Measurements from ENCODE around the gene RGS6.
"Not testable (repeated sequence)": the region's sequence is repeated elsewhere in the genome, so short reads cannot be mapped to it uniquely, and the experiment has no call there.

The RGS6 gene

DNA sequence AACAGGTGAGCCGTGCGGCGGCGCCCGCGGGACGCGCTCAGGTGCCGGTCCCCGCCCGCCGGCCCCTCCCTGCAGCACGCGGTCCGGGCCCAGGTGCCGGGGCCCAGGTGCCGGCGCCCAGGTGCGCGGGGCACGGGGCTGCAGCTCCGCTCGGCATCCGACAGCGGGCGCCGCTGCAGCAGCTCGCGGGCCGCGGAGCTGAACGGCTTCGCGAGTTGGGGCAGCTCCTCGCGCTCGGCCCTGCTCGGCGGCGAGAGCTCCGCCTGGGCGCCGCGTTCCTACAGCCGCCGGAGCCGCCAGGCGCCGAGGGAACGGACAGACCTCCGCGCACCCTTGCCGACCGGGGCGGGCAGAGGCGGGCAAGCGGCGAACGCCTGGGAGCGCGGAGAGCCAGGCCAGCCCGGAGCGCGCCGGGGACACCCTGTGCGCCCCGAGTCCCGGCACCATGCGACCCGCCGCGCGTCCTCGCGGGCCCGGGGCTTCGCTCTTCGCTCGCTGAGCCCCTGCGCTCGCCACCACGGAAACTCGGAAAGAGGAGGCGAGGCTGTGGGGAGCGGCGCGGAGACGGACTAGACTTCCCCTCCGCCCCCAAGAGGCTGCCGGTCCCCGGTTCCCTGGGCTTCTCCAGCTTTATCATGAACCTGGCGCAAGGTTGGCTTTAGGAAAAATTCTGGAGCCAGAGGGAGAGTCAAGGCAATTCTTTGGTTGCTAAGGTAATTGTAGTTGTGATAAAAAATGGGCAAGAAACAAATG is at the start of gene RGS6:
Gene RGS6, plus strand, starts transcription at position 201 of the 753 bp plus-strand sequence.
- no peak for DNase-seq (ENCODE audit: low spot score)

DNA sequence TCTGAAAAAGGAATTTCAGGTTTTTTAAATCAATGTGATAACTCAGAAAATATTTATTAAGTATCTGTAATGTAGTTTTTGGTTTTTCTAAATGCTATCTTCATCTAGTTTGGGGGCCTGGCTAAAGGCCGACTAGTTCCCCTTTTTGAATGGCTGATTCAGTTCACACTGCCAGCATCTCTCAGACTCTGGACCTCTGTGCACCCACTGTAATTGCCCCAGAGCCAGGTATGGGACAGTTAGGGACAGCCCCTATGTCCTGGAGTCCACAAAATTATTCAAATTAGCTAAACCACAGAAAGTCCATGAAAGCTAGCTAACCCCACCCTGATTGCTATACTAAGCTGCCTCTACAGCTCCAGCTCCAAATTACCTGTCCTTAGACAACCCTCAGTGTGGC is 49.1 kb upstream of the RGS6 start:
- DNase-seq (ENCODE audit: low spot score): no peak

DNA sequence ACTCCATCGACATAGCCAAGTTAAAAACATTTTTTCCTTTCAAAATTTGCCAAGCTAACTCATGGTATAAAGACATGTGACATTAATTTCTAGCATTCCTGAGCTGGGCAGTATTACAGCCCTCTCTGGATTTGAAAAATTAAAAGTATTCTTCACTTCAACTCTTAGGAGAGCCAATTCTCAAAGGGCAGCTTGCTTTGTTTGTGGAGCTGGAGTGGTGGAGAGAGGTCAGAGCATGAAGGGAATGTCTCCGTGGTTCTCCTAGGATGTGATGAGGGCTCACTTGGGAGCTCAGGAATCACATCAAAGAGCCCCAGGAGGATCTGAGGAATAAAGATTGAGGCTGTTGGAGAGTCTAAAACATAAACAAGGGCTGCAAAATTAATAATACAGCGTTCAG is 46.9 kb upstream of the RGS6 start:
- DNase-seq (ENCODE audit: low spot score): no peak

DNA sequence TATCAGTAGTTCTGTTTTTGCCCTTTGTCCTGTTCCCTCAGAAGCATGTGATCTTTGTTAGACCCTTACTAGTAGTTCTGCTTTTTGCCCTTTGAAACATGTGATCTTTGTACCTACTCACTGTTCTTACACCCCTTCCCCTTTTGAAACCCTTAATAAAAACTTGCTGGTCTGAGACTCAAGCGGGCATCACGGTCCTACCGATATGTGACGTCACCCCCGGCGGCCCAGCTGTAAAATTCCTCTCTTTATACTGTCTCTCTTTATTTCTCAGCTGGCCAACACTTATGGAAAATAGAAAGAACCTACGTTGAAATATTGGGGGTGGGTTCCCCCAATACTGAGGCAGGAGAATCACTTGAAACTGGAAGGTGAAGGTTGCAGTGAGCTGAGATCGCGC is 44.4 kb upstream of the RGS6 start:
- DNase-seq (ENCODE audit: low spot score): not testable (repeated sequence)

DNA sequence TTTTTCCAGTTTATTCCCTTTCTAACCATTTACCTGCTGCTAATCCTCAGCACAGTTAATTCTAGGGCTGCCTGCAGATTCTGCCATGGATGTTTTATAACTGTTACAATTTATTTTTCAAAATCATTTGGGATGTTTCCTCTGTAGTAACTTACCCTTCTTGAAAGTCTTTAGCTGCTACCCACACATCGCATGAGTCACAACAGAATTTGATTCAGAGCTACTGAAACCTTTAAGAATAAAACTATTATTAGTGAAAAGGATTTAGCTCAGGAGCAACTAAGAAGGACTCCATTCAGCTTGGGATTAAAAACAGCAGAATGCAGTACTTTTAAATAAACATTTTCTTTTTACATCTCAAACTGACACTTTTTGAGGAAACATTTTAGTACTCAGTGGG is 41.7 kb upstream of the RGS6 start:
- no peak for DNase-seq (ENCODE audit: low spot score)

DNA sequence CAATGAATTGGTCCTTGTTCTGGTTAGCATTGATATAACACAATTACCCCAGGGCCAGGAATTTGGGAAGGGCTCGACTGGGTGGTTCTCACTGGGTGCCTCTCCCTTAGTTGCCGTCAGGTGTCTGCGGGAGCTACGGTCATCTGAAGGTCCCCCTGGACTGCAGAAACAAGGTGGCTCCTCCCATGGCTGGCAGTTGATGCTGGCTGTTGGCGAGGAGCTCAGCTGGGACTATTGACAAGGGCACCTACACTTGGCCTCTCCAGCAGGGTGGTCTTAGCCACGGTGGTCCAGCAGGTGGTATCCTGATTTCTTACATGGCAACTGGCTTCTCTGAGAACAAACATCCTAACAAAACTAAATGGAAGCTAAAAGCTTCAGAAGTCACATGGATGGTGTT is 41.0 kb upstream of the RGS6 start:
- DNase-seq (ENCODE audit: low spot score): no peak

DNA sequence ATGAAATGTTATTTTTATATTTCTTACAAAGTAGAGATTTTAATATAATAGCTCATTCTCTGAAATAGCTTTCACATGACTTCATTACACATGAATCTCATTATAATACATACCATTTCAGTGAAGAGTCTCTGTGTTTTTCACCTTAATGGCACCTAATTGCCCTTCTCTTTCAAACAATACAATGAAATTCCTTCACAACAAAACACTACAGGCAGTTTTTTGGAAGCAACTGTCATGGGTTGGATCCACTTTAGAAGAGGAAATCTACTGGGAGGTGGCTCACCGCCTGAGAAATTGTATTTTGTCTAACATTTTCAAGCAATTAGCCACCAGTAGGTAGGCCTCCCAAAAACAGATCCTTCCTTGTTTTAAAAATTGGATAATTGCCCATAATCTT is 40.3 kb upstream of the RGS6 start:
- DNase-seq (ENCODE audit: low spot score): no peak

DNA sequence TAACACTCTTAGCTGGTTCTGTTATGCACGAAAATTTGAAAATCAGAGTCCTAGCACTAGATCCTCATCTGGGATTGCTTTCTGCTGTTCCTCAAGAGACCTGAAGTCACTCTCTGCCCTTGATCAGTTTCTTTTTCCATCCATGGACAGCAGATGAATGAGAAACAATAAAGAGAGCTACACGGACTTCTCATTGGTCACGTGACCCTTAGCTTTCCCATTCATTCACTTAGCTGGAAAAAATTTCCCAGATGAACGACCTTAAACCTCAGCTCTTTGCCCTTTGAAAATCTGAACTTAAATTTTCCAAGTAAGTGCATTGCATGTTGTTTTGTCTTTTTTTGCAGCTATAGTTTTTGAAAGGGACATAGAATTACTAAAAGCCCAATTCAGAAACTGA is 27.2 kb upstream of the RGS6 start:
- DNase-seq (ENCODE audit: low spot score): no peak

DNA sequence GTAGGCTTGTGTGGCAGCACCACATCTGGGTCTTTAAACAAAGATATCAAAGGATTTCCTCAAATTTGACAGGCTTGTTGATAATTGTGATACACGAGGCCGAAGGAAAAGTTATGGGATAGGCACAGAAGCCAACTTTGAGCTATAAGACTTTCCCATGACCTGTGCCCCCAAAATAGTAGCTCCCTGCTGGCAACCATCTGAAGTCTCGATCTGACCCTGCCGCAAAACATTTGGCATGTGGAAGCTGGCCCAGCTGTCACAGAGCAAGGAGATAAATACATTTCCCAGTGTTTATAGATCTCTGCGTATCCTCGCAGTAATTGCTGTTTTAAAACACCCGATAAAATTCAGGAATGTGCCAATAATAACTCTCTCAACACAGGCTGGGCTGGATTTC is 26.4 kb upstream of the RGS6 start:
- no peak for DNase-seq (ENCODE audit: low spot score)

DNA sequence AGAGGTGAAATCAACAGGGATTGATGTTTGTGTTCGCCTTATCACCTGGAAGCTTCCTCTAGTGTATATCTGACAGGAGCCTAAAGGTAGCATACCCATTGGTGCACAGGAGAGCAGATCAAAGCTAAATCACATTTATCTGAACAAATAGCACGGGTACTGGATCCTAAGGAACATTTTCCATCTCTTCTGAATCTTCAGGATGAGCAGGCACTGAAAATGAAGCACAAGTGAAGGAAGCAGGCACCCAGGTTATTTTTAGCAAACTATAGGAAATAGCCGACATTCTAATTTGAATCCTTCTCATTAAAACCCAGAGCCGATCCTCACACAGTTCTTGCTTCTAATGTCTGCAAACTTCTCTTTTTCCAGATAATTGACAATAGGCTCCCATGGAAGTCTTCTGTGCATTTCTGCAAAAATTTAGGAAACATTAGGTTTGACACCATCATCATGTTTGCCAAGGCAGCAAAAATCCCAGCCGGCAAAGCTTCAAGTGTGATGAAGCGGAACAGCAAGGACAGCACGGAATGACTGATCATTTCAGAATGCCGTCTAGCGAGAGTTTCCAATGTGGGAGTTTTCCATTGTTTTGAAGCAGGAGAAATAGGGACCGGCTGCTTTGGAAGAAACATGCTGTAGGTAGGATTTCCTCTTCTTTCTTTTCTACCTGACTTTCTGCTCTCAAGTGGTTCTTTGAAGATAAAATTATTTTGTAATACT is 24.3 kb upstream of the RGS6 start:
- DNase-seq (ENCODE audit: low spot score): no peak

DNA sequence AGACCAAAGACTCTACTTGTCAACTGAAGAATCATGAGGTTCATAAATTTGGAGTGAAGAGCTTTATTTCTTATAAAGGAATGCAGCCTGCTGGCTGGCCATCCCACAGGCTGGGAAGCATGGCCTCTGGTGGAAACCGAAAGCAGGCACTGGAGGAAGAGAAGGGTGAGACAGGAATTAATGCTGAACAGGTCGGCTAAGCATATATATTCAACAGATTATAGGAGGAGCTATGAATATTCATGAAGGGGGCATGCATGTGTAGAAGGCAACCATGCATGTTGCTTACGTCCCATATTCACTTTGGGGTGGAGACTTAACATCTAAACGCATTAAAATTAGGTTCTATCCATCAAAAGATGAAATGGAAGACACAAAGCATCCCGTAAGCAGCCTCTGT is 20.6 kb upstream of the RGS6 start:
- DNase-seq (ENCODE audit: low spot score): no peak

DNA sequence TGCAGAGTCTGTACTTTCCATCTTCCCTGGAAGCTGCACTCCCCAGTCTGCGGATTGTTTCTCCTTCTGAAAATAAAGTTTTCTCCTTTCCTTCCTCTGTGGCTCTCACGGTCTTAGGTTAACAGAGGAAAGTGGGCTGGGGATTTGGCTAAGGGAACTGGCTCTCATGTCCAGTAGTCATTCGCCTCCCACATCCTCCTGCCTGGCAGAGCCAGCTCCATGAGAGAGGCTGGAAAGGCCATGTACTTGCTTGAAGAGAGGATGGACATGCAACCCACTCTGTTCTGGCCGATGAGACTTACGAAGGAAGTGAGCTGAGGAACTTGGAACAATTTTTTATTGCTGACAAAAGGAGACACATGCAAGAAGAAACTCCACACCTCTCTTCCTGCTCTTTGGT is 18.9 kb upstream of the RGS6 start:
- no peak for DNase-seq (ENCODE audit: low spot score)

DNA sequence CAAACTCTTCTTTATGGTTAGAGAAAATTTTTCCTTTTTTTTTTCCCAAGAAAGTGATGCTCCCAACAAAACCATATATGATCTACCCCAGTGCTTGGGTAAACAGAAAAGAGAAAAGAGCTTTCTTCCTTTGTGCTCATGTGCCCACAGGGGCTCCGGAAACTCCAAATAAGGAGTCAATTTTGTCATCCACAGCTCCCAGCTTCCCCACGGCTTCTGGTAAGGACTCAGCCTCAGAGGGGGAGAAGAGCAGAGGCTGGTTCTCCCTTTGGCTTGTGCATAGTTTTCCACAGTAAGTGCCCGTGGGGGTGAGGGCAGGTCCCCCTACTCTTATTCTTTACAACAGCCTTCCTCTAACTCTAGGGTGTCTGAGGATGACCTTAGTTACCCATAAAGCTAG is 13.3 kb upstream of the RGS6 start:
- DNase-seq (ENCODE audit: low spot score): no peak

DNA sequence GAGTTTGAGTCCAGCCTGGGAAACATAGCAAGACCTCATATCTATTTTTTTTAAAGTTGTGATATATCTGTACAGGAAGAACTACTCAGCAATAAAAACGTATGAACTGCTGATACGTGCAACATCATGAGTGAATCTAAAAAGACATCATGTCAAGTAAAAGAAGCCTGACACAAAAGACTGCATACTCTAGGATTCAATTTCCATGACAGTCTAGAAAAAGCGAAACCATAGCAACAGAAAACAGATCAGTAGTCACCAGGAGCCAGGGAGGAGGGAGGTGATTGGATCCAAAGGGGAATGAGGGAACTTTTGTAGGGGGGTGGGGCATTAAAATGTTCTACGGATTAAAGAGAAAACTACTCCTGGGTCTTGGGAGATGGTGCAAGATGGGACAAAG is 8.7 kb upstream of the RGS6 start:
- no peak for DNase-seq (ENCODE audit: low spot score)

DNA sequence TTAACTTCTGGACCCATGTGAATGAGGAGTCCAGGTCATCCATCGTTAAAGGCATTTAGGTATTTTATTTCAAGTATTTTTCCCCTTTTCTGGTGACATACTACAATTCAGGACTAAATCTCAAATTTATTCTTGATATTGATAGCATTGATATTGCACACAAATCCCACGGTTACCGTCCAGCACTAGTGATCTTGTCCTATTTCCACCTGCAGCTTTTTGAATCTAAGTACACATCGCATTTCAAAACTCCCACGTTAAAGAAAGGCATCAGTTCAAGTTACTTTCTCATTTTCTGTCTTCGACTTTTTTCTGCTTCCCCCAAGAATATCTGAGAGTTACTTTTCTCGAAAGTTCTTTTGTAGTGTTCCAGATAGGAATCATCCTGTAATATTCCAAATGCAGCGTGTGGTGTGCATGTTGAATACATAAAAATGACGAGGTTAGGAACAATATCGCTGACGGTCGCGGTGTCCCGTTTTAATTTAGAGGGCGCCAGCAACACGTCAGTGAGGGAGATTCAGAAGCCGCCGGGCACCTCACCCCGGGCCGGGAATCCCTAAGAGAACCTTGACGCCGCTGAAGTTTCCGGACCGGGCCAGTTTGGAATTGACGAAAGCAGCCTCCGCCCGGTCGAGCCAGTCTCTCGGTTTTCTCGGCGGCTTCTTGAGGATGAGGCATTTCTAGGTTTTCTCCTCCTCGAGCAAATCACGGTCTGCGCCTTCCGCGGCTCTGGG is 569 bp upstream of the RGS6 start:
- DNase-seq (ENCODE audit: low spot score): no peak

DNA sequence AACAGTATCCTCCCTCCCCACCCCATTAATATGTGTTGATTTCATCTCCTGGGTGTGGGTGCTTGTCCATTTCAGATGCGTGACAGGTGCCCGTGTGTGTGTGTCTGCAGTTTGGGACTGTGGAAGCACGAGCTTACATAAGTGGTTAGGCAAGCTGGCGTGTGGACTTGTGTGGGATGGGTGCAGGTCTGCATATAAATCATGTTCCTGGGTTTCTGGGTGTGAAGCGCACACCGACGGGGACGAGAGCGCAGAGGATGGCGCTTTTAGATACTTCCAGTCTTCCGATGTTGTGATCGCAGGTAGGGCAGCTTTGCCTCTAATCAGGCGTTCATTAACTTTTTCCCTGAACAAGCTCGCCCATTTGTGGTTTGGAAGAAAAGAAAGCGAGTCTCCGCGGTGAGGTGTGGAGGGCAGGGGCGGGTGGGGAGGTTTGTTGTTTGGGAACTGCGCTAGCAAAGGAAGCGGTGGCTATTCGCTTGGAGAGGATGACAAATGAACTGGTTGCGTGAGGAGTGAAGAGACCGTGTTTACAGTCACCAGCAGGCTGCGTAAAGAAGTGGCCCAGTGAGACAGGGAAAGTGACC is 865 bp downstream of the RGS6 start:
- no peak for DNase-seq (ENCODE audit: low spot score)

DNA sequence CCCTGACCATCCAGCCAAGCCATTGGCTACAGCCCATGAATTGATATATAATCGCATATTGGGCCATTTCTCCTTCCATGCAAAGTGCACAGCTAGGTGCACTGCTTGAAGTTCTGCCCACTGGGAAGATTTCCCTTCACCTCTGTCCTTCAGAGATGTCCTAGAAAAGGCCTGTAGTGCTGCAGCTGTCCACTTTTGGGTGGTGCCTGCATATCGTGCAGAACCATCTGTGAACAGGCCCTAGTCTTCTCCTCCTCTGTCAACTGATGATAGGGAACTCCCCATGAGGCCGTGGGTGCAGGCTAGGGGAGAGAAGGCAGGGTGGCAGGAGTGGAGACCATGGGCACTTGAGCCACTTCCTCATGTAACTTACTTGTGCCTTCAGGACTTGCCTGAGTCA is 6.0 kb downstream of the RGS6 start:
- not testable (repeated sequence) for DNase-seq (ENCODE audit: low spot score)

DNA sequence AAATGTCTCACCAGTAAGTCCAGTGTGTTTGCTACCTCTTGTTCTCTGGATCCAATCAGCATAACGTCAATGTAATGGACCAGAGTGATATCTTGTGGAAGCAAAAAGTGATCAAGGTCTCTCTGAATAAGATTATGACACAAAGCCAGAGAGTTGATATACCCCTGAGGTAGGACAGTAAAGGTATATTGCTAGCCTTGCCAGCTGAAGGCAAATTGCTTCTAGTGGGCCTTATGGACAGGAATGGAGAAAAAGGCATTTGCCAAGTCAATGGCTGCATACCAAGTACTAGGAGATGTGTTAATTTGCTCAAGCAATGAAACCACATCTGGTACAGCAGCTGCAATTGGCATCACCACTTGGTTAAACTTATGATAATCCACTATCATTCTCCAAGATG is 7.1 kb downstream of the RGS6 start:
- not testable (repeated sequence) for DNase-seq (ENCODE audit: low spot score)

DNA sequence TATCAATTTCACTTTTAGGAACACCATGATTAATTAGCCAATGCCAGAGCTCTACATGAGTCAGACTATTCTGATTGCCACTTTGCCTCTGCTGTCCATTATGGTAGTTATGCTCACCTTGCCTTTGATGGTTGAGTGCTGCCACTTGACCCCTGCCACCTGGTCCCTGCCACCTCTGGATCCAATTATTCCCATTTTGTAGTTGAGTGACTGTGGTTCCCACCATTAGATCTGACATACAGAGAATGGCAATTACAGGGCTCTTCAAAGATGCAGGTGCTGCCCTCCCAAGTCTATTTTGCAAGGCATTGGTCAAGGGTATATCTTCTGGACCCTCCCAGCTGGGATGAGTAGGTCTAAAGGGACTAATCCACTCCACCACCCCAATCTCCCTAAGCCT is 8.3 kb downstream of the RGS6 start:
- DNase-seq (ENCODE audit: low spot score): not testable (repeated sequence)

DNA sequence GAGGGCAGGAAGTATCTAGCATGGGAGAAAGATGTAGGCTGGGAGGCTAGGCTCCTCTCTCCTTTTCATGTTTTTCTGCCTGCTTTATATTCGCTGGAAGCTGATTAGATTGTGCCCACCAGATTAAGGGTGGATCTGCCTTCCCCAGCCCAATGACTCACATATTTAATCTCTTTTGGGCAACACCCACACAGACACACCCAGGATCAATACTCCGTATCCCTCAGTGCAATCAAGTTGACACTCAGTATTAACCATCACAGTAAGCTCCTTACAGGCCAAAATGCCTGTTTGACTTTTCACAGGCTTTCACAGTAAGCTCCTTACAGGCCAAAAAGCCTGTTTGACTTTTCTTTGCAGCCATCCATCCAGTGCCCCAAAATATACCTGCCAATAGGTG is 9.4 kb downstream of the RGS6 start:
- DNase-seq (ENCODE audit: low spot score): not testable (repeated sequence)

DNA sequence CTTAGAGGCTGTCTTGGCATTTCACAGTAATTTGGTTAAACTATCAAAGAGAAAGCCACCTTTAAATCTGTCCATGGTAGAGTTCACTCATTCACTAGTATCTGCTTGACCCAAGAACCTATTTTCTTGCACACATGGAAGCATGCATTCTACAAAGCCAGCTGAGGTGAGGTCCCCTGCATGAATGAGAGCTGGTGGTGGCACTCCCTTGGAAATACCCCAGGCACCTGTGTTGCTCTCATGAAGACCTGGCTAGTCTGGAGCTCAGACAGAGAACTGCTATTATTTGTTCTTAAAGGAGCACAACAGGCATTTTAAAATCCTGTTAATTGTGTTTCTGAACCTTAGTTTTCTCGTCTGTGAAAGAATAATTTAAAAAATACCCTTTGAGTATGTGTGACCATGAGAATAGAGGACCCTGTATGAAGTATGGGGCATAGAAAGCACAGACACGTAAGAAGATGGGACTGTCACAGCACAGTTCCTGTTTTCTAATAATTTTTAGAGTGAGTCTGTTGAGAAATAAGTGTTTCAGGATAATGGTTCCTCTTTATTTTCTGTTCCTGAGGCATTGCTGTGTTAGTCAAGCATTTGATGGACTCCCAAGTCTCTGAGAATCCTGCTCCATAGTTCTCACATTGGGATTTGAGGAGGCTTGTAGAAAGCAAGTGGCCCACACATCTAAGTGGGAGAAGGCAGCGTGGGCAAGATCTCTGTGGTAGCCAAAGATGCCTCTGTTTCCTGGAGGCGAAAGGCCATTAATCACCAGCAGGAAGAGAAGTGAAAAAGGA is 10.9 kb downstream of the RGS6 start:
- DNase-seq (ENCODE audit: low spot score): no peak

DNA sequence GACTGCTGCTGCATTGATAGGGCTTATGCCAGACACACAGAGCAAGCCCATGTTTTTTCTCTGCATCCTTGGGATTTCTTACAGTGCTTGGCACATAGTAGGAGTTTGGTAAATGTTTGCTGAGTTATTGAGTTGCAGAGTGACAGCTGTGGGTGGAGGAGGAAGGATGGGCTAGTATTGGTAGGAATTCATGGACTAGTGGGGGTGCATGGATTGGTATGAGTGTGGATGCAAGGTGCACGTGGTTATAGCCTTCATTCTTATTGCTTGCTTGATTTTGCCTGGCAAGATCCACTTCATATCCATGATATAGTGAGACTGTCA is 11.4 kb downstream of the RGS6 start:
- DNase-seq (ENCODE audit: low spot score): no peak
